Stimulated activated CD8-positive, alpha-beta memory T cell treated with anti-CD3 and anti-CD28 coated beads, Interleukin-7, amount 100 ng/mL, for 1 hour (primary cell): ENCODE data around the gene FHIT.

Experiments used
- DNase-seq, 2 donors: peaks; one replicate each; pipeline ENCODE4 v3.0.0-alpha.2; 2020; ENCODE audit warnings: low read depth in 2 of 2

The FHIT gene

GRCh38 chr3:59996056-59996455, 1255.2 kb downstream of the FHIT start:
- DNase-seq, result no peak

- DNase-seq, result no peak
Measured at GRCh38 chr3:59995563-59995962, 1255.7 kb downstream of the FHIT start.

- DNase-seq, result no peak
Measured at GRCh38 chr3:59994732-59995304, 1256.4 kb downstream of the FHIT start.

- DNase-seq, result no peak
Measured at GRCh38 chr3:59992578-59992977, 1258.7 kb downstream of the FHIT start.

- DNase-seq, result no peak
Measured at GRCh38 chr3:59990915-59991314, 1260.3 kb downstream of the FHIT start.

- DNase-seq, result no peak
Measured at GRCh38 chr3:59982510-59982909, 1268.7 kb downstream of the FHIT start.

GRCh38 chr3:59981377-59981776, 1269.9 kb downstream of the FHIT start:
- no peak for DNase-seq

- DNase-seq, result no peak
Measured at GRCh38 chr3:59980576-59980975, 1270.7 kb downstream of the FHIT start.

GRCh38 chr3:59979542-59979941, 1271.7 kb downstream of the FHIT start:
- no peak for DNase-seq

GRCh38 chr3:59978979-59979378, 1272.3 kb downstream of the FHIT start:
- no peak for DNase-seq

- DNase-seq, result no peak
Measured at GRCh38 chr3:59970796-59971195, 1280.5 kb downstream of the FHIT start.

- DNase-seq, result no peak
Measured at GRCh38 chr3:59970376-59970775, 1280.9 kb downstream of the FHIT start.

- no peak for DNase-seq
Measured at GRCh38 chr3:59968513-59969045, 1282.7 kb downstream of the FHIT start.

GRCh38 chr3:59963676-59964075, 1287.6 kb downstream of the FHIT start:
- DNase-seq, result no peak

- no peak for DNase-seq
Measured at GRCh38 chr3:59957150-59957549, 1294.1 kb downstream of the FHIT start.

GRCh38 chr3:59953104-59953503, 1298.1 kb downstream of the FHIT start:
- DNase-seq, result no peak

- DNase-seq, result no peak
Measured at GRCh38 chr3:59949311-59949710, 1301.9 kb downstream of the FHIT start.

GRCh38 chr3:59946401-59946800, 1304.9 kb downstream of the FHIT start:
- no peak for DNase-seq

- no peak for DNase-seq
Measured at GRCh38 chr3:59940718-59941117, 1310.5 kb downstream of the FHIT start.

GRCh38 chr3:59939826-59940426, 1311.3 kb downstream of the FHIT start:
- no peak for DNase-seq

- DNase-seq, result no peak
Measured at GRCh38 chr3:59938828-59939227, 1312.4 kb downstream of the FHIT start.

GRCh38 chr3:59937201-59937600, 1314.1 kb downstream of the FHIT start:
- DNase-seq, result no peak

- DNase-seq, result no peak
Measured at GRCh38 chr3:59936472-59936871, 1314.8 kb downstream of the FHIT start.

GRCh38 chr3:59935025-59935424, 1316.2 kb downstream of the FHIT start:
- DNase-seq, result no peak
